NB4 (cell line): Measurements from ENCODE around the gene CYP4F2.

Experiments used
- DNase-seq: peaks from one replicate; pipeline ENCODE4 v3.0.0; 2010; ENCODE audit warnings: low read depth
- H3K4me3 ChIP-seq: one replicate; pipeline ENCODE4 v1.5.1; 2011; ENCODE audit warnings: mild to moderate bottlenecking, low read depth, low read length, moderate library complexity
- MAX ChIP-seq: IDR thresholded peaks from 2 replicates; pipeline ENCODE4 v1.6.1; 2011; ENCODE audit warnings: low read depth, low read length
- MYC ChIP-seq: IDR thresholded peaks from 2 replicates; pipeline ENCODE4 v1.6.1; 2011; ENCODE audit warnings: low read depth, low read length
- POLR2A ChIP-seq: IDR thresholded peaks from 2 replicates; pipeline ENCODE4 v1.6.1; 2011; ENCODE audit warnings: mild to moderate bottlenecking; ENCODE audit not compliant: insufficient read length; ENCODE audit errors: extremely low read depth
- TF ChIP-seq, protein P1 (sequence below): IDR thresholded peaks from one replicate; pipeline ENCODE4 v1.5.1; 2012; ENCODE audit warnings: low read depth, low read length

Gene CYP4F2

DNA sequence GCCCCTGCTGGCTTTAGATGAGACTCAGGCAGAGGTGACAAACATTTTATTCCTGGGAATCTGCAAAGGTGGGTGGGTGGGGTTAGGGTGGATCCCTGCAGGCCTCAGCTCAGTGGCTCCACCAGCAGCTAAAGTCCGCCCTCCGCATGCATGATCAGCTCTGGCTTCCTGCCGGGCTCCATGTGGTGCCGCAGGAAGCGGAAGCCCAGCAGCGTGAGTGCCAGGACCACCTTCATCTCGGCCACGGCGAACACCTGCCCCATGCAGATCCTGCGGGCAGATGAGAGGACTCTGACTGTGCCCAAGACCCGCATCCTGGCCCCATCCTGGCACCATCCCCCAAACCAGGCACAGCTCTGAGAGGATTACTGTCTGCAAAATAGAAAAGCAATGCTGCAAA lies 26.3 kb downstream of the CYP4F2 start:
- H3K4me3 ChIP-seq: no peak overlapping the region
- no peak for DNase-seq
- TF ChIP-seq, protein P1, sequence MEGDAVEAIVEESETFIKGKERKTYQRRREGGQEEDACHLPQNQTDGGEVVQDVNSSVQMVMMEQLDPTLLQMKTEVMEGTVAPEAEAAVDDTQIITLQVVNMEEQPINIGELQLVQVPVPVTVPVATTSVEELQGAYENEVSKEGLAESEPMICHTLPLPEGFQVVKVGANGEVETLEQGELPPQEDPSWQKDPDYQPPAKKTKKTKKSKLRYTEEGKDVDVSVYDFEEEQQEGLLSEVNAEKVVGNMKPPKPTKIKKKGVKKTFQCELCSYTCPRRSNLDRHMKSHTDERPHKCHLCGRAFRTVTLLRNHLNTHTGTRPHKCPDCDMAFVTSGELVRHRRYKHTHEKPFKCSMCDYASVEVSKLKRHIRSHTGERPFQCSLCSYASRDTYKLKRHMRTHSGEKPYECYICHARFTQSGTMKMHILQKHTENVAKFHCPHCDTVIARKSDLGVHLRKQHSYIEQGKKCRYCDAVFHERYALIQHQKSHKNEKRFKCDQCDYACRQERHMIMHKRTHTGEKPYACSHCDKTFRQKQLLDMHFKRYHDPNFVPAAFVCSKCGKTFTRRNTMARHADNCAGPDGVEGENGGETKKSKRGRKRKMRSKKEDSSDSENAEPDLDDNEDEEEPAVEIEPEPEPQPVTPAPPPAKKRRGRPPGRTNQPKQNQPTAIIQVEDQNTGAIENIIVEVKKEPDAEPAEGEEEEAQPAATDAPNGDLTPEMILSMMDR: no peak
- no peak for TF ChIP-seq POLR2A
- TF ChIP-seq MAX: no peak
- TF ChIP-seq MYC: no peak

DNA sequence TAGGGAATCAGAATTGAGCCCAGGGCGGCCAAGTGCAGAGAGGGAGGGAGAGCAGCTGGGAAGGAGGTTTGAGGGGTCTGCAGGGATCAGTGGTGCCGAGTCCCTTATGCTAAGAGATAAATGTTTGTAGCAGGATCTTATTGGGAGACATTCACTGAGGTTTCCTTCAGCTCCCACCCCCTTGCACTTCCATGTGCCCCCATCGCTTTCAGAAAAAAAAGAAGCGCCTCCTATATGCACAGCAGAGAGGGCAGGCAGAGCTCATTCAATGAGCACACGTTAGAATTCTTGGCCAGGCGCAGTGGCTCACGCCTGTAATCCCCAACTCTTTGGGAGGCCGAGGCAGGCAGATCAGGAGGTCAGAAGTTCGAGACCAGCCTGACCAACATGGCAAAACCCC lies 28.0 kb downstream of the CYP4F2 start:
- TF ChIP-seq POLR2A (no peak), MAX (peak; percentile 35; the same call in 1 of the 2 replicates), MYC (peak; percentile 46; the same call in 1 of the 2 replicates)
- peak; percentile 82 for DNase-seq
- H3K4me3 ChIP-seq: peak overlapping the region; percentile 48

DNA sequence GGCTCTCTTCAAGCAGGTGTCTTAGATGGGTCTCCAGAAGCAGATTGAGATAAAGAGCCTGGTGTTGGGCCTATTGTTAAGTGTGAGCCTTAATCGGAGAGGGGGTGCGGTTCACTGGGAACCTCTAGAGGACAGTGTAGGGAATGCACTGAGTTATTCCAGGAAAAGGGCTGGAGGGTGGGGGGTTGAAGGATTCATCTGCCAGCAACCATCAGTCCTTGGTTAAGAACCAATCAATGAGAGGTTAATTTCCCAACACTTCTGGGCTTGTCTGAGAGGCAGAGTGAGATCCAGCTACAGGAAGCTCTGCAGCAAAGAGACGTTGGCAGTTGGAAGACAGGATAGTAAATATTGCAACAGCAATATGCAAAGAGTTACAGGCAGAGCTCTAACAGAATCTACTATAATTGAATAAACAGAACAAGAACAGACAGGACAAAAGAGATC lies 28.7 kb downstream of the CYP4F2 start:
- peak; percentile 74 for TF ChIP-seq MYC
- TF ChIP-seq, protein P1: peak; percentile 69
- peak; percentile 45 for TF ChIP-seq POLR2A
- TF ChIP-seq MAX: peak; percentile 63
- DNase-seq: peak; percentile 98
- no peak overlapping the region for H3K4me3 ChIP-seq

- no peak overlapping the region for H3K4me3 ChIP-seq
- peak; percentile 33 for DNase-seq
- TF ChIP-seq, protein P1: no peak
- TF ChIP-seq MAX (no peak), POLR2A (no peak), MYC (no peak)
Observed at GRCh38 chr19:15866636-15867035, 31.2 kb downstream of the CYP4F2 start.

- no peak overlapping the region for H3K4me3 ChIP-seq
- TF ChIP-seq POLR2A: no peak
- no peak for TF ChIP-seq MAX
- TF ChIP-seq, protein P1: no peak
- TF ChIP-seq MYC: no peak
- DNase-seq: no peak
Observed at GRCh38 chr19:15864824-15865223, 33.0 kb downstream of the CYP4F2 start.

DNA sequence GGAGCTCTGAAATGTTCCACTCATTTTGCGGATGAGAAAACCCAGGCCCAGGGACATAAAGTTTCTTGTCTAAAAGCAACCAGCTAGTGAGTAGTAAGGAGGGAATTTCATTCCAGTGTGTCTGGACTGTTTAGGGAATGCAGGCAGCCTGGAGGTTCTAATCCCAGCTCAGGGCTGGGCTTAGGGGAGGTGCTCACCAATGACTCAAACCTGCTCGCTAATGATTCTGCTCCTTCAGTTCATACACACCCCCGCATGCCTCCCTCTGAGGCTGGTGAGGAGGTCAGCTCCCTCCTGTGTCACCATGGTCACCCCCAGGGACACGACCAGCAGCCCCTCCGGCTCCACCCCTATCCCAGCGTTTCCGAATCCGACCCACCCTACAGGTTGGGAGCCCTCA lies 34.6 kb downstream of the CYP4F2 start:
- H3K4me3 ChIP-seq: no peak overlapping the region
- DNase-seq: peak; percentile 47
- TF ChIP-seq MYC: no peak
- TF ChIP-seq, protein P1: no peak
- TF ChIP-seq MAX: no peak
- TF ChIP-seq POLR2A: no peak
